Adrenal gland (tissue), 12 donors: Measurements from ENCODE around the gene MAGI2. TPM values are rescaled to one million over a fixed set of nuclear protein-coding genes. Genes with fewer than 3 reads are reported as not detected.

Experiments
- DNase-seq, 7 donors: peaks; one replicate each; pipeline ENCODE4 v3.0.0-alpha.2; 2019 to 2020
- H3K27ac ChIP-seq, 5 donors: fragments of 200-600 bp; sonication (generic) in 4 of 5; 1 replicate in 3 of 5; 2 replicates in 2 of 5; pipeline versions ENCODE4 v1.5.1 to v1.8.0; 2016 to 2020; ENCODE audit warnings: mild to moderate bottlenecking in 1 of 5
- H3K27me3 ChIP-seq: fragments of 200-600 bp; 2 replicates; pipeline ENCODE4 v1.8.0; 2021
- H3K36me3 ChIP-seq, 2 donors: fragments of 200-600 bp; replicated peaks in 1 of 2; 1 replicate in 1 of 2; 2 replicates in 1 of 2; pipeline versions ENCODE4 v1.5.1 to v1.8.0; 2018 to 2022
- H3K4me1 ChIP-seq, 2 donors: fragments of 200-600 bp; replicated peaks in 1 of 2; 1 replicate in 1 of 2; 2 replicates in 1 of 2; pipeline versions ENCODE4 v1.5.1 to v1.8.0; 2018 to 2021
- H3K4me3 ChIP-seq, 4 donors: fragments of 200-600 bp; sonication (generic) in 3 of 4; one replicate each; pipeline ENCODE4 v1.5.1; 2016 to 2018
- H3K9me3 ChIP-seq, 3 donors: fragments of 200-600 bp; sonication (generic) in 1 of 3; replicated peaks in 1 of 3; 1 replicate in 2 of 3; 2 replicates in 1 of 3; pipeline versions ENCODE4 v1.5.1 to v1.8.0; 2016 to 2021
- CTCF ChIP-seq, 6 experiments: fragments of 450-650 bp in 4 of 6; fragments of 200-600 bp in 2 of 6; sonication (generic) in 1 of 6; IDR thresholded peaks; 1 replicate in 5 of 6; 2 replicates in 1 of 6; pipeline versions ENCODE4 v1.5.1 to v1.8.0; 2016 to 2021; ENCODE audit warnings: antibody characterized with exemption in 6 of 6, mild to moderate bottlenecking in 2 of 6, moderate library complexity in 1 of 6
- POLR2A ChIP-seq, 2 donors: fragments of 450-650 bp; IDR thresholded peaks; one replicate each; pipeline ENCODE4 v1.6.1; 2017; ENCODE audit warnings: antibody characterized with exemption in 2 of 2, mild to moderate bottlenecking in 2 of 2, moderate library complexity in 1 of 2
- WGBS, 4 donors: extraction: QIAGEN DNeasy Blood & Tissue Kit in 2 of 4; methylation state at CpG; one replicate each; pipeline versions ENCODE4 v1.1.5 to v1.1.7; 2013 to 2017; 5-methylcytosine and 5-hydroxymethylcytosine counted together
- intact Hi-C, 2 donors: fragments of 100-400 bp; cut with DNase I; formaldehyde crosslinking; loops; one replicate each; pipeline versions ENCODE4 v1.14.1 to v1.15.0; 2022 to 2023
- polyA plus RNA-seq, 3 donors: library from polyadenylated mRNA; stranded (reverse); fragments of 200-250 nt in 2 of 3; fragments of 350-450 nt in 1 of 3; fragmentation: Illumina TruSeq in 1 of 3; extraction: RNeasy Lipid Tissue Mini Kit (QIAGEN cat#74804) in 1 of 3; gene quantifications; one replicate each; pipeline ENCODE4 v1.2.3, GENCODE V29; 2013 to 2014
- total RNA-seq, 9 donors: library from RNA; depleted of rRNA in 4 of 9; stranded (reverse); fragments of >200 nt in 4 of 9; fragments of 120-200 nt in 1 of 9; fragmentation: NEBNext Ultra II Directional in 1 of 9; extraction: Animal tissue kit (Norgen Biotek cat#: 25700) in 1 of 9; gene quantifications; one replicate each; pipeline versions ENCODE4 v1.1.0 to v1.2.4, GENCODE V29; 2013 to 2023
- donor health status: healthy with polysubstance abuse.
- donor health status: Bipolar disorder and iron deficiency.
- donor health status: DM: yes; HTN: yes; CAD: no.
- donor health status: DM: no; HTN: no; CAD: no.
- donor health status: DM: no; HTN: no; CAD: no.
- donor health status: DM: yes; HTN: yes; CAD: no.

Gene MAGI2
- total and polyA plus RNA-seq, 12 donors: 3.2 to 37.1 (median 17.1) TPM

DNA sequence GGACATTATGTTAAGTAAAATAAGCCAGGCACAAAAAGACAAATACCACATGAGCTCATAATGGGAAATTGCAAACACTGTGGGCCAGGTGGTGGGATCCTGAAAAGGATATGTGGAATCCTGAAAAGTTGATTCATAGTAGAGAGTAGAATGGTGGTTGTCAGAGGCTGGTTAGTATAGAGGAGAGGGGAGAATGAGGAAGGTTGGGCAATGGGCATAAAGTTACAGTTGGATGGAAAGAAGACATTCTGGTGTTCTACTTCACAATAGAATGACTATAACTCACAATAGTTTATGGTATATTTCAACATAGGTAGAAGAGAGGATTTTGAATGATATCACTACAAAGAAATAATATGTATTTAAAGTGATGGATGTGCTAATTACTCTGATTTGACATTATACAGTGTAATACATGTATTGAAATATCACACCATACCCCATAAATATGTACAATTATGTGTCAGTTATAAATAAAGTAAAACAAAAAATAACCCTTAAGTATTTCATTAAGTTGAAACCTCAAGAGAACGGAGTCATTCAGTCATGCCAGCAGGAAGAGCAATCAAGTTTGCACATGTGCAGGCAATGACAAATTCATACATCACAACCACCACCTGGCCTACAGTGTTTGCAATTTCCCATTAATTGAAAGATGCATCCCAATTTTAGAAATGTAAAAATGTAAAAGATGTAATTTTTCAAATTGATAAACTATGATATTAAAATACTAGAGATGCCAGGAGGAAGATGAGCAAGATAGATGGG is 156.7 kb downstream of the MAGI2 start:
- H3K4me3 ChIP-seq: no peak overlapping the region
- H3K27me3 ChIP-seq: no peaks in the 10 kb centered on the region
- no peaks in the 10 kb centered on the region for H3K4me1 ChIP-seq
- intact Hi-C loops: no loop called here
- H3K27ac ChIP-seq: no peak overlapping the region
- no peak for TF ChIP-seq CTCF (IDR thresholded peaks at IDR 0.05)
- no peak for TF ChIP-seq POLR2A (IDR thresholded peaks at IDR 0.05)
- no peak for DNase-seq
- H3K36me3 ChIP-seq: no peaks in the 10 kb centered on the region
- 72 to 88% (median 82%) methylated on average over 1 of the region's 1 CpG for WGBS, 4 donors
- peaks cover 0 to 4% (median 0%) of the 10 kb centered on the region in 3 donors for H3K9me3 ChIP-seq

DNA sequence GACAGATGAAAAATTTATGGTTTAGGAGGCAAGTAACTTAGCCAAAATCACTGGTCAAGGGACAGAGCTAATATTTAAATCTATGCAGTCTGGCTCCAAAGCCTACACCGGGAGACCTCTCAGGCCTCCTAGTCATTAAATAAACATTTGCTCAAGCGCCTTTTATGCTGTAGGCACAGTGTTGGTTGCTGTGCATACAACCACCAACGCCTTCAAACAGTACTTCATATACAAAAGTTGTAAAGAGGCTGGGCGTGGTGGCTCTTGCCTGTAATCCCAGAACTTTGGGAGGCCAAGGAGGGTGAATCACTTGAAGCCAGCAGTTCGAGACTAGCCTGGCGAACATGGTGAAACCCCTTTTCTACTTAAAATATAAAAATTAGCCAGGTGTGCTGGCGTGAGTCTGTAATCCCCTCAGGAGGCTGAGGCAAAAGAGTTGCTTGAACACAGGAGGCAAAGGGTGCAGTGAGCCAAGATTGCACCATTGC is 159.8 kb downstream of the MAGI2 start:
- intact Hi-C loops: no loop called here
- Histone ChIP-seq H3K27me3 (no peaks in the 10 kb centered on the region), H3K27ac (no peak overlapping the region), H3K36me3 (no peaks in the 10 kb centered on the region), H3K4me1 (no peaks in the 10 kb centered on the region), H3K4me3 (no peak overlapping the region), H3K9me3 (no peaks in the 10 kb centered on the region)
- DNase-seq: no peak
- no peak for TF ChIP-seq POLR2A (IDR thresholded peaks at IDR 0.05)
- no peak for TF ChIP-seq CTCF (IDR thresholded peaks at IDR 0.05)
- WGBS, 4 donors: 86 to 96% (median 93%) methylated on average over 7 of the region's 7 CpGs

DNA sequence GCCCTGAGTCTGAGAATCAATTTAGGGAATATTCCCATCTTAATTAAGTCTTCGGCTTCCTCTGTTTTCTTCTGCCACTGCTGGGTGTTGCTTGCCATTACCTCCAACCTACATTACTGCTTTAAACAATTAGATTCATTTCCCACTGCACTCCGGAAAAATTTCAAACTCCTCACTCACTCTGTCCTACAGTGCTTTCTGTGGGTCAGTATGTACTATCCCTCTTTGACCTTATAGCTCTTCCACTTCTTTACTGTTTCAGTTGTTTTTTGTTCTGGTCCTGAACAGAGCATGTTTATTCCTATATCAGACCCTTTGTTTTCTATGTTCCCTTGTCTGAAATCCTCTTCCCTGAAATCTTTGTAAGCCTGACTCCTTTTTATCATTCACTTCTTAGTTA is 160.6 kb downstream of the MAGI2 start:
- H3K4me1 ChIP-seq: no peaks in the 10 kb centered on the region
- TF ChIP-seq POLR2A (IDR thresholded peaks at IDR 0.05): no peak
- no peak for DNase-seq
- no peaks in the 10 kb centered on the region for H3K36me3 ChIP-seq
- no peak overlapping the region for H3K27ac ChIP-seq
- intact Hi-C loops: no loop called here
- H3K9me3 ChIP-seq: no peaks in the 10 kb centered on the region
- WGBS, 4 donors: 85 to 92% (median 85%) methylated on average over 2 of the region's 2 CpGs
- no peaks in the 10 kb centered on the region for H3K27me3 ChIP-seq
- no peak overlapping the region for H3K4me3 ChIP-seq

- intact Hi-C loops: no loop called here
- Histone ChIP-seq H3K27me3 (no peaks in the 10 kb centered on the region), H3K27ac (no peak overlapping the region), H3K4me3 (no peak overlapping the region), H3K4me1 (no peaks in the 10 kb centered on the region), H3K36me3 (no peaks in the 10 kb centered on the region), H3K9me3 (no peaks in the 10 kb centered on the region)
- TF ChIP-seq CTCF (IDR thresholded peaks at IDR 0.05) (no peak), POLR2A (IDR thresholded peaks at IDR 0.05) (no peak)
- DNase-seq: no peak
Measured at GRCh38 chr7:79291498-79291865, 162.0 kb downstream of the MAGI2 start.
